H1 (cell line): ENCODE results near the gene WHAMM. TPM values are rescaled to one million over a fixed set of nuclear protein-coding genes. Genes with fewer than 3 reads are reported as not detected.

ENCODE experiments used
- ASH2L ChIP-seq: fragments of 200-600, 300-600 bp; sonication (generic); IDR thresholded peaks from one replicate; pipeline ENCODE4 v1.7.1; 2017; ENCODE audit warnings: low read length
- BACH1 ChIP-seq: IDR thresholded peaks from 2 replicates; pipeline ENCODE4 v1.6.1; 2012; ENCODE audit warnings: low read length, improper control_type of control experiment
- CBX5 ChIP-seq: fragments of 300-800, 300-1000 bp; sonication (generic); IDR thresholded peaks from 2 replicates; pipeline ENCODE4 v1.7.1; 2016; ENCODE audit warnings: antibody characterized with exemption, low read length, low read depth
- CTBP2 ChIP-seq: IDR thresholded peaks from 2 replicates; pipeline ENCODE4 v1.7.0; 2011; ENCODE audit warnings: borderline replicate concordance, mild to moderate bottlenecking, moderate library complexity, mixed read lengths, low read length; ENCODE audit not compliant: insufficient read depth, insufficient read length
- EP300 ChIP-seq, 2 experiments: IDR thresholded peaks; 1 replicate in 1 of 2; 2 replicates in 1 of 2; pipeline ENCODE4 v1.6.1; 2011 to 2012; ENCODE audit warnings: low read depth in 2 of 2, low read length in 2 of 2, mild to moderate bottlenecking in 2 of 2, borderline replicate concordance in 1 of 2, inconsistent platforms in 1 of 2, moderate library complexity in 1 of 2
- KDM4A ChIP-seq: IDR thresholded peaks from one replicate; pipeline ENCODE4 v1.7.1; 2012; ENCODE audit warnings: low read depth, mild to moderate bottlenecking, moderate library complexity, low read length, inconsistent platforms; ENCODE audit not compliant: severe bottlenecking
- POLR2A ChIP-seq, 2 experiments: IDR thresholded peaks; 1 replicate in 1 of 2; 2 replicates in 1 of 2; pipeline ENCODE4 v1.6.1; 2011; ENCODE audit warnings: low read depth in 2 of 2, low read length in 2 of 2, mild to moderate bottlenecking in 2 of 2; ENCODE audit errors: control extremely low read depth in 1 of 2
- POU5F1 ChIP-seq: IDR thresholded peaks from 2 replicates; pipeline ENCODE4 v1.6.1; 2011; ENCODE audit warnings: low read depth, mild to moderate bottlenecking, low read length, moderate library complexity
- RFX5 ChIP-seq: IDR thresholded peaks from 2 replicates; pipeline ENCODE4 v1.6.1; 2011; ENCODE audit warnings: low read depth, low read length, improper control_type of control experiment, borderline replicate concordance
- RXRA ChIP-seq: IDR thresholded peaks from 2 replicates; pipeline ENCODE4 v1.6.1; 2011; ENCODE audit warnings: low read depth, mild to moderate bottlenecking, low read length, moderate library complexity; ENCODE audit not compliant: insufficient read depth
- SP2 ChIP-seq: IDR thresholded peaks from 2 replicates; pipeline ENCODE4 v1.6.1; 2012; ENCODE audit warnings: mild to moderate bottlenecking, low read length, inconsistent platforms
- ZNF274 ChIP-seq: IDR thresholded peaks from 2 replicates; pipeline ENCODE4 v1.7.0; 2012; ENCODE audit warnings: low read length, borderline replicate concordance; ENCODE audit errors: extremely low read depth
- polyA plus RNA-seq, 7 experiments: library from polyadenylated mRNA; depleted of rRNA in 3 of 7; stranded (reverse) in 5 of 7; unstranded in 2 of 7; fragments of >200 nt in 5 of 7; fragments of 200-250 nt in 2 of 7; gene quantifications; 1 replicate in 5 of 7; 2 replicates in 1 of 7; 4 replicates in 1 of 7; pipeline versions ENCODE4 v1.2.1 to v1.2.3, GENCODE V29; 2011 to 2013; ENCODE audit warnings: missing spikeins in 2 of 7, mixed read lengths in 2 of 7
- total RNA-seq: library from RNA; stranded (reverse); fragmentation: NEBNext Ultra II Directional; extraction: Animal tissue kit (Norgen Biotek cat#: 25700); gene quantifications from 2 replicates; pipeline ENCODE4 v1.2.1, GENCODE V29; 2021
- TF ChIP-seq, protein P1 (sequence below): IDR thresholded peaks from 2 replicates; pipeline ENCODE4 v1.6.1; 2012; ENCODE audit warnings: low read length, inconsistent platforms
- TF ChIP-seq, protein P2 (sequence below): IDR thresholded peaks from 2 replicates; pipeline ENCODE4 v1.6.1; 2011; ENCODE audit warnings: low read depth, mild to moderate bottlenecking, low read length; ENCODE audit not compliant: insufficient read depth

WHAMM gene
- total and polyA plus RNA-seq, 2 of the 8 experiments (the other 6 are each of a cell fraction or from before 2014, with no cell fraction given): 1.1 to 3.3 TPM

- TF ChIP-seq POU5F1 (no peak), SP2 (no peak), RFX5 (no peak), CBX5 (no peak), EP300 (IDR thresholded peaks at IDR 0.05; ENCODE audit: borderline replicate concordance in 1 of 2, low read depth in 2 of 2, low read length in 2 of 2) (no peak), BACH1 (0 out of 2 replicates have a peak, but pooled peaks have one; percentile 22), RXRA (no peak), KDM4A (peak; percentile 52), POLR2A (IDR thresholded peaks at IDR 0.05; ENCODE audit: control extremely low read depth in 1 of 2, low read depth in 2 of 2, low read length in 2 of 2) (no peak), ZNF274 (no peak), CTBP2 (no peak), ASH2L (peak; percentile 56)
- TF ChIP-seq, protein P1, sequence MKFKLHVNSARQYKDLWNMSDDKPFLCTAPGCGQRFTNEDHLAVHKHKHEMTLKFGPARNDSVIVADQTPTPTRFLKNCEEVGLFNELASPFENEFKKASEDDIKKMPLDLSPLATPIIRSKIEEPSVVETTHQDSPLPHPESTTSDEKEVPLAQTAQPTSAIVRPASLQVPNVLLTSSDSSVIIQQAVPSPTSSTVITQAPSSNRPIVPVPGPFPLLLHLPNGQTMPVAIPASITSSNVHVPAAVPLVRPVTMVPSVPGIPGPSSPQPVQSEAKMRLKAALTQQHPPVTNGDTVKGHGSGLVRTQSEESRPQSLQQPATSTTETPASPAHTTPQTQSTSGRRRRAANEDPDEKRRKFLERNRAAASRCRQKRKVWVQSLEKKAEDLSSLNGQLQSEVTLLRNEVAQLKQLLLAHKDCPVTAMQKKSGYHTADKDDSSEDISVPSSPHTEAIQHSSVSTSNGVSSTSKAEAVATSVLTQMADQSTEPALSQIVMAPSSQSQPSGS: no peak
- TF ChIP-seq, protein P2, sequence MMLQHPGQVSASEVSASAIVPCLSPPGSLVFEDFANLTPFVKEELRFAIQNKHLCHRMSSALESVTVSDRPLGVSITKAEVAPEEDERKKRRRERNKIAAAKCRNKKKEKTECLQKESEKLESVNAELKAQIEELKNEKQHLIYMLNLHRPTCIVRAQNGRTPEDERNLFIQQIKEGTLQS: no peak
Observed at GRCh38 chr15:82810061-82810889, 847 bp downstream of the WHAMM start (continued).
